OCI-LY1 (cell line): ENCODE measurements around the gene CCDC27.
"Not testable (repeated sequence)": the region's sequence is repeated elsewhere in the genome, so short reads cannot be mapped to it uniquely, and the experiment has no call there.

Experiments used
- H2AFZ ChIP-seq: fragments of 200-600 bp; sonication (generic), shearing (Covaris generic); 2 replicates; pipeline ENCODE4 v1.6.0; 2014; ENCODE audit warnings: antibody characterized with exemption, mild to moderate bottlenecking, low read length
- H3F3A ChIP-seq: fragments of 200-600 bp; sonication (generic), shearing (Covaris generic); 2 replicates; pipeline ENCODE4 v1.6.0; 2014; ENCODE audit warnings: mild to moderate bottlenecking, antibody characterized with exemption, low read length, moderate library complexity; ENCODE audit not compliant: insufficient read depth
- H3K27ac ChIP-seq: fragments of 200-600 bp; sonication (generic); 2 replicates; pipeline ENCODE4 v1.5.1; 2014; ENCODE audit warnings: low read length, mixed run types, mild to moderate bottlenecking, low read depth; ENCODE audit not compliant: poor library complexity, severe bottlenecking
- H3K27me3 ChIP-seq: fragments of 200-600 bp; sonication (generic); 2 replicates; pipeline ENCODE4 v1.6.0; 2014; ENCODE audit warnings: antibody characterized with exemption, mild to moderate bottlenecking, low read length, moderate library complexity; ENCODE audit not compliant: insufficient read depth
- H3K36me3 ChIP-seq: fragments of 200-600 bp; sonication (generic); 2 replicates; pipeline ENCODE4 v1.6.1; 2014; ENCODE audit warnings: mild to moderate bottlenecking, antibody characterized with exemption, low read length, moderate library complexity, mixed read lengths; ENCODE audit not compliant: insufficient read depth
- H3K4me1 ChIP-seq: fragments of 200-600 bp; sonication (generic); 2 replicates; pipeline ENCODE4 v1.5.1; 2014; ENCODE audit warnings: mild to moderate bottlenecking, low read length, moderate library complexity; ENCODE audit not compliant: insufficient read depth, severe bottlenecking
- H3K4me2 ChIP-seq: fragments of 200-600 bp; sonication (generic), shearing (Covaris generic); 2 replicates; pipeline ENCODE4 v1.6.1; 2014; ENCODE audit warnings: low read length
- H3K4me3 ChIP-seq: fragments of 200-600 bp; sonication (generic); 2 replicates; pipeline ENCODE4 v1.5.1; 2014; ENCODE audit warnings: low read length, low read depth, mild to moderate bottlenecking, mixed read lengths; ENCODE audit not compliant: poor library complexity, severe bottlenecking
- H3K79me2 ChIP-seq: fragments of 200-600 bp; shearing (Covaris generic); 2 replicates; pipeline ENCODE4 v1.6.1; 2016; ENCODE audit warnings: mixed run types, low read length, mixed read lengths; ENCODE audit not compliant: insufficient read depth
- H3K9ac ChIP-seq: fragments of 200-600 bp; sonication (generic), shearing (Covaris generic); 2 replicates; pipeline ENCODE4 v1.6.1; 2014; ENCODE audit warnings: mild to moderate bottlenecking, low read length, mixed read lengths
- H3K9me2 ChIP-seq: fragments of 200-600 bp; sonication (generic), shearing (Covaris generic); 2 replicates; pipeline ENCODE4 v1.6.1; 2014; ENCODE audit warnings: low read depth, mild to moderate bottlenecking, low read length, mixed read lengths
- H3K9me3 ChIP-seq: fragments of 200-600 bp; shearing (Covaris generic); 2 replicates; pipeline ENCODE4 v1.6.1; 2014; ENCODE audit warnings: low read length, mixed read lengths
- H4K20me1 ChIP-seq: fragments of 200-600 bp; sonication (generic), shearing (Covaris generic); 2 replicates; pipeline ENCODE4 v1.6.0; 2016; ENCODE audit warnings: mild to moderate bottlenecking, low read length; ENCODE audit not compliant: insufficient read depth
- CTCF ChIP-seq: fragments of 200-600 bp; sonication (generic), shearing (Covaris generic); IDR thresholded peaks from 2 replicates; pipeline ENCODE4 v1.5.1; 2017; ENCODE audit warnings: mild to moderate bottlenecking, antibody characterized with exemption, low read length, moderate library complexity, mixed read lengths
- EZH2 ChIP-seq: fragments of 200-600 bp; sonication (generic), shearing (Covaris generic); IDR thresholded peaks from 2 replicates; pipeline ENCODE4 v1.8.0; 2017; ENCODE audit warnings: borderline replicate concordance, mixed run types, mild to moderate bottlenecking, antibody characterized with exemption, low read length, moderate library complexity, mixed read lengths

Gene CCDC27

GRCh38 chr1:3805038-3805437, 52.8 kb downstream of the CCDC27 start:
- no peaks in the 10 kb centered on the region for H4K20me1 ChIP-seq
- H3K9me2 ChIP-seq = no peaks in the 10 kb centered on the region
- TF ChIP-seq CTCF (no peak), EZH2 (no peak)
- H3F3A ChIP-seq = no peaks in the 10 kb centered on the region
- H2AFZ ChIP-seq = no peak overlapping the region
- no peaks in the 10 kb centered on the region for H3K79me2 ChIP-seq
- no peaks in the 10 kb centered on the region for H3K9me3 ChIP-seq
- H3K36me3 ChIP-seq = no peaks in the 10 kb centered on the region; the same call in 1 of the 2 replicates
- no peak overlapping the region for H3K27ac ChIP-seq
- no peak overlapping the region for H3K4me2 ChIP-seq
- no peak overlapping the region for H3K4me3 ChIP-seq
- H3K9ac ChIP-seq = no peak overlapping the region
- H3K27me3 ChIP-seq = peaks cover 5% of the 10 kb centered on the region; the same call in 1 of the 2 replicates
- H3K4me1 ChIP-seq = no peaks in the 10 kb centered on the region

- H3K9ac ChIP-seq = no peak overlapping the region
- no peak overlapping the region for H3K4me3 ChIP-seq
- H3K79me2 ChIP-seq = no peaks in the 10 kb centered on the region
- H3K4me1 ChIP-seq = no peaks in the 10 kb centered on the region
- no peaks in the 10 kb centered on the region for H3K36me3 ChIP-seq
- H3K9me2 ChIP-seq = no peaks in the 10 kb centered on the region
- no peak overlapping the region for H3K4me2 ChIP-seq
- TF ChIP-seq CTCF = no peak
- H3K9me3 ChIP-seq = no peaks in the 10 kb centered on the region
- H4K20me1 ChIP-seq = no peaks in the 10 kb centered on the region
- no peaks in the 10 kb centered on the region for H3F3A ChIP-seq
- no peak overlapping the region for H2AFZ ChIP-seq
- H3K27me3 ChIP-seq = no peaks in the 10 kb centered on the region; the same call in 1 of the 2 replicates
- no peak overlapping the region for H3K27ac ChIP-seq
Observed at GRCh38 chr1:3807769-3808168, 55.5 kb downstream of the CCDC27 start.

- Histone ChIP-seq H3K9me2 (no peaks in the 10 kb centered on the region), H3K79me2 (no peaks in the 10 kb centered on the region), H3K4me3 (no peak overlapping the region), H3K4me2 (no peak overlapping the region), H3K27ac (no peak overlapping the region), H3F3A (no peaks in the 10 kb centered on the region), H3K27me3 (no peaks in the 10 kb centered on the region; the same call in 1 of the 2 replicates), H4K20me1 (no peaks in the 10 kb centered on the region), H3K4me1 (no peaks in the 10 kb centered on the region), H2AFZ (no peak overlapping the region), H3K9ac (no peak overlapping the region), H3K36me3 (peaks cover 7% of the 10 kb centered on the region; the same call in 1 of the 2 replicates), H3K9me3 (no peaks in the 10 kb centered on the region)
- TF ChIP-seq CTCF (no peak), EZH2 (no peak)
Observed at GRCh38 chr1:3809680-3810079, 57.4 kb downstream of the CCDC27 start.

GRCh38 chr1:3810149-3810761, 58.0 kb downstream of the CCDC27 start:
- H3K4me3 ChIP-seq, H3K4me1 ChIP-seq, H3K27me3 ChIP-seq, H3K9me3 ChIP-seq, H2AFZ ChIP-seq, H3K27ac ChIP-seq, H3K9ac ChIP-seq, H3K9me2 ChIP-seq, H3K79me2 ChIP-seq, H4K20me1 ChIP-seq, H3F3A ChIP-seq, H3K4me2 ChIP-seq: not testable (repeated sequence)
- H3K36me3 ChIP-seq = peaks cover 13% of the 10 kb centered on the region
